ENCODE data around the gene TTYH1.

DNA sequence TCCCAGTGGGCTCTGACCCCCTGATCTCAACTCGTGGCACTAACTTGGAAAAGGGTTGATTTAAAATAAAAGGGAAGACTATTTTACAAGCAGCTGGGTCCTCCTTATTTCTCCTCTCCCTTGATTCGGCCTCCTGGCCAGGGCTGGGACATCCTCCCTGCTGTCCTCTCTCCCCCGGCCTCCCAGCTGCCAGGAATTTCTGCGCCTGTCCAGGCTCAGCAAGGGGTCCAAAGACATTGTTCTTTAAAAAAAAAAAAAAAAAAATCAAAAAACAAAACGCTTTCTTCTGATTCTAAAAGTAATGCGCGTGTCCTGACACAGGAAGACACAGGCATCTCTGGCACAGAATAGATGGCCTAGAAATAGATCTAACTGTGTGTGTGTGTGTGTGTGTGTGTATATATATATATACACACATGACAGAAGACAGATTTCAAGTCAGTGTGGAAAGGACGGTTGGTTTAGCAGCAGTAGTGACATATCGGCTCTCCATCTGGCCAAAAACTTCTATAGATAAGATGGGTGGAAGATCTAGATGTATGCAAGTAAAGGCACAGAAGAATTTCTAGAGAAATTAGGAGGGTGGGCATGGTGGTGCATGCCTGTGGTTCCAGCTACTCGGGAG lies 21.5 kb downstream of the TTYH1 start:
- TF ChIP-seq, protein P1, sequence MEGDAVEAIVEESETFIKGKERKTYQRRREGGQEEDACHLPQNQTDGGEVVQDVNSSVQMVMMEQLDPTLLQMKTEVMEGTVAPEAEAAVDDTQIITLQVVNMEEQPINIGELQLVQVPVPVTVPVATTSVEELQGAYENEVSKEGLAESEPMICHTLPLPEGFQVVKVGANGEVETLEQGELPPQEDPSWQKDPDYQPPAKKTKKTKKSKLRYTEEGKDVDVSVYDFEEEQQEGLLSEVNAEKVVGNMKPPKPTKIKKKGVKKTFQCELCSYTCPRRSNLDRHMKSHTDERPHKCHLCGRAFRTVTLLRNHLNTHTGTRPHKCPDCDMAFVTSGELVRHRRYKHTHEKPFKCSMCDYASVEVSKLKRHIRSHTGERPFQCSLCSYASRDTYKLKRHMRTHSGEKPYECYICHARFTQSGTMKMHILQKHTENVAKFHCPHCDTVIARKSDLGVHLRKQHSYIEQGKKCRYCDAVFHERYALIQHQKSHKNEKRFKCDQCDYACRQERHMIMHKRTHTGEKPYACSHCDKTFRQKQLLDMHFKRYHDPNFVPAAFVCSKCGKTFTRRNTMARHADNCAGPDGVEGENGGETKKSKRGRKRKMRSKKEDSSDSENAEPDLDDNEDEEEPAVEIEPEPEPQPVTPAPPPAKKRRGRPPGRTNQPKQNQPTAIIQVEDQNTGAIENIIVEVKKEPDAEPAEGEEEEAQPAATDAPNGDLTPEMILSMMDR (conservative IDR thresholded peaks at IDR 0.05 in 1 of 2, IDR thresholded peaks at IDR 0.05 in 1 of 2; ENCODE audit: low read depth in 1 of 2, low read length in 2 of 2) = no peak
- TF ChIP-seq EZH2 (IDR thresholded peaks at IDR 0.05; ENCODE audit: low read length, missing control alignments) = no peak

All from fibroblast of lung (primary cell).